KMS-11 (cell line): ENCODE results near the gene KIT.
"Not testable (repeated sequence)": the region's sequence is repeated elsewhere in the genome, so short reads cannot be mapped to it uniquely, and the experiment has no call there.

Experiments used
- H2AFZ ChIP-seq: fragments of 200-600 bp; sonication (generic); 2 replicates; pipeline ENCODE4 v1.6.1; 2016; ENCODE audit warnings: antibody characterized with exemption, mixed run types, low read depth
- H3K27ac ChIP-seq: fragments of 200-600 bp; sonication (generic); 2 replicates; pipeline ENCODE4 v1.6.1; 2016; ENCODE audit warnings: mild to moderate bottlenecking, mixed run types
- H3K27me3 ChIP-seq: fragments of 200-600 bp; sonication (generic); 2 replicates; pipeline ENCODE4 v1.6.1; 2017; ENCODE audit warnings: mild to moderate bottlenecking, low read depth, mixed run types, moderate library complexity; ENCODE audit not compliant: insufficient read depth
- H3K36me3 ChIP-seq: fragments of 200-600 bp; sonication (generic); 2 replicates; pipeline ENCODE4 v1.6.1; 2017; ENCODE audit warnings: mild to moderate bottlenecking, mixed run types; ENCODE audit not compliant: insufficient read depth
- H3K4me1 ChIP-seq: fragments of 200-600 bp; sonication (generic); 2 replicates; pipeline ENCODE4 v1.6.1; 2016; ENCODE audit warnings: mild to moderate bottlenecking, low read depth, mixed run types; ENCODE audit not compliant: poor library complexity, severe bottlenecking
- H3K4me2 ChIP-seq: fragments of 200-600 bp; sonication (generic); 2 replicates; pipeline ENCODE4 v1.7.0; 2016; ENCODE audit warnings: mild to moderate bottlenecking, mixed run types
- H3K4me3 ChIP-seq: fragments of 200-600 bp; sonication (generic); IDR thresholded peaks from 2 replicates; pipeline ENCODE4 v1.6.1; 2017; ENCODE audit warnings: low read depth, low read length, mixed read lengths; ENCODE audit not compliant: insufficient read depth
- H3K79me2 ChIP-seq: fragments of 200-600 bp; sonication (generic); 2 replicates; pipeline ENCODE4 v1.6.1; 2016; ENCODE audit warnings: low read depth, mixed run types; ENCODE audit not compliant: insufficient read depth
- H3K9ac ChIP-seq: fragments of 200-600 bp; sonication (generic); 2 replicates; pipeline ENCODE4 v1.6.1; 2016; ENCODE audit warnings: mild to moderate bottlenecking, mixed run types
- H4K20me1 ChIP-seq: fragments of 200-600 bp; sonication (generic); 2 replicates; pipeline ENCODE4 v1.6.1; 2016; ENCODE audit warnings: mild to moderate bottlenecking, mixed run types; ENCODE audit not compliant: insufficient read depth
- TF ChIP-seq, protein P1 (sequence below): fragments of 200-600 bp; sonication (generic); conservative IDR thresholded peaks from 2 replicates; pipeline ENCODE4 v1.6.1; 2017; ENCODE audit warnings: low read depth, mild to moderate bottlenecking, antibody characterized with exemption, low read length, moderate library complexity, mixed read lengths

Gene KIT

GRCh38 chr4:54637325-54637724, 20.4 kb upstream of the KIT start:
- Histone ChIP-seq H3K9ac (no peak overlapping the region), H3K79me2 (no peaks in the 10 kb centered on the region), H3K4me1 (no peaks in the 10 kb centered on the region), H3K27ac (no peak overlapping the region), H3K36me3 (no peaks in the 10 kb centered on the region), H3K4me2 (no peak overlapping the region), H3K27me3 (no peaks in the 10 kb centered on the region), H2AFZ (no peak overlapping the region), H4K20me1 (no peaks in the 10 kb centered on the region), H3K4me3 (no peak overlapping the region)
- TF ChIP-seq, protein P1, sequence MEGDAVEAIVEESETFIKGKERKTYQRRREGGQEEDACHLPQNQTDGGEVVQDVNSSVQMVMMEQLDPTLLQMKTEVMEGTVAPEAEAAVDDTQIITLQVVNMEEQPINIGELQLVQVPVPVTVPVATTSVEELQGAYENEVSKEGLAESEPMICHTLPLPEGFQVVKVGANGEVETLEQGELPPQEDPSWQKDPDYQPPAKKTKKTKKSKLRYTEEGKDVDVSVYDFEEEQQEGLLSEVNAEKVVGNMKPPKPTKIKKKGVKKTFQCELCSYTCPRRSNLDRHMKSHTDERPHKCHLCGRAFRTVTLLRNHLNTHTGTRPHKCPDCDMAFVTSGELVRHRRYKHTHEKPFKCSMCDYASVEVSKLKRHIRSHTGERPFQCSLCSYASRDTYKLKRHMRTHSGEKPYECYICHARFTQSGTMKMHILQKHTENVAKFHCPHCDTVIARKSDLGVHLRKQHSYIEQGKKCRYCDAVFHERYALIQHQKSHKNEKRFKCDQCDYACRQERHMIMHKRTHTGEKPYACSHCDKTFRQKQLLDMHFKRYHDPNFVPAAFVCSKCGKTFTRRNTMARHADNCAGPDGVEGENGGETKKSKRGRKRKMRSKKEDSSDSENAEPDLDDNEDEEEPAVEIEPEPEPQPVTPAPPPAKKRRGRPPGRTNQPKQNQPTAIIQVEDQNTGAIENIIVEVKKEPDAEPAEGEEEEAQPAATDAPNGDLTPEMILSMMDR: no peak

DNA sequence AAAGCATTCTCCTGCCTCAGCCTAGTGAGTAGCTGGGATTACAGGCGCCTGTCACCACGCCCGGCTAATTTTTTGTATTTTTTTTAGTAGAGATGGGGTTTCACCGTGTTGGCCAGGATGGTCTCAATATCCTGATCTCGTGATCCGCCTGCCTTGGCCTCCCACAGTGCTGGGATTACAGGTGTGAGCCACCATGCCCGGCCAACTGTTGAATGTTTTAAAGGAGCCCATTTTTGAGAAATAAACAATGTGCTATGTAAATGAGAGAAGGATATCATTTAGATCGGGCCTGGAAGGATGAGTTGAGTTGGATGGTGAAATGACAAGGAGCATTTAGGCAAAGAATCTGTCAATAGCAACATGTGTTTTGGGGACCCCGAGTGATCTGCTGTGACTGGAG, 16.7 kb upstream of the KIT start:
- not testable (repeated sequence) for H4K20me1 ChIP-seq, H3K9ac ChIP-seq, H3K36me3 ChIP-seq, H3K27ac ChIP-seq, H2AFZ ChIP-seq, H3K27me3 ChIP-seq, H3K4me3 ChIP-seq, H3K4me2 ChIP-seq, H3K4me1 ChIP-seq, H3K79me2 ChIP-seq

- H3K79me2 ChIP-seq: no peaks in the 10 kb centered on the region
- no peak overlapping the region for H2AFZ ChIP-seq
- no peaks in the 10 kb centered on the region for H3K4me1 ChIP-seq
- H4K20me1 ChIP-seq: no peaks in the 10 kb centered on the region
- H3K36me3 ChIP-seq: no peaks in the 10 kb centered on the region
- no peak overlapping the region for H3K4me3 ChIP-seq
- H3K27ac ChIP-seq: no peak overlapping the region
- no peaks in the 10 kb centered on the region for H3K27me3 ChIP-seq
- TF ChIP-seq, protein P1: no peak
- H3K9ac ChIP-seq: no peak overlapping the region
- no peak overlapping the region for H3K4me2 ChIP-seq
Observed at GRCh38 chr4:54643172-54643571, 14.6 kb upstream of the KIT start.

DNA sequence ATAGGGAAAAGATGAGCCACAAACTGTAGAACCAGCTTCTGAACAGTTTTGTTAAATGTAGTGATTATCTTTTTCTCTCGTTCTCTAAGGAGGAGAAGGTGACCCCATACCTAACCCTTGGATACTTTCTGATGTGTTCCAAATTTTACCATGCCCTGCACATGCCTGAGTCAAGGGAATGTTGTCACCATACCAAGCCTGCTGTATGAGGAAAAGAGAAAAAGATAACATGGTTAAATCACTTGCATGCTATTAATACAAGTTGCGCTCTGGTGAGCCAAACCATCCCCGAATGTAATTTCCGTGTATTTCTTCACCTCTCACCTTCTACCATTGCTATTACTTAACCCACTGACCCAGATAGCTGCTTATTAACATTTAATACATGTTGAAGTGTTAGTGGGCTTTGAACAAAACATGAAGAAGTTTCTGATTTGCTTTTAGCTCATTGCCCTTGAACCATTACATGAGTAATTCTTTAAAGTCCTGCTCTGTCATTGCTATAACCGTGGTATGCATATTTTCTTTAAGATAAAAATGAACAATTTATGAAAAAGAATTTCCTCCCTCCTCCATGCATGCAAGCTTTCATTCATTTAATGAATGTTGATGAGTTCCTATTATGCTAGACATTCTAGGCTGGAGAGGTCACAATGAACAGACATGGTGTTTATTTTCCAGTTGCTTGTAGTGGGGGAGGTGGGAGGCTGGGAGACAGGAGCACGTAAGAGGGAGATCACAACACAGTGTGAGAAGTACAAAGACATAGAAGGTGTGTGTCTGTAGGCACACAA, 13.6 kb upstream of the KIT start:
- Histone ChIP-seq H3K27me3 (no peaks in the 10 kb centered on the region), H3K4me3 (no peak overlapping the region), H2AFZ (no peak overlapping the region), H3K79me2 (no peaks in the 10 kb centered on the region), H3K36me3 (no peaks in the 10 kb centered on the region), H4K20me1 (no peaks in the 10 kb centered on the region), H3K27ac (no peak overlapping the region), H3K9ac (no peak overlapping the region), H3K4me1 (no peaks in the 10 kb centered on the region), H3K4me2 (no peak overlapping the region)
- TF ChIP-seq, protein P1: no peak

DNA sequence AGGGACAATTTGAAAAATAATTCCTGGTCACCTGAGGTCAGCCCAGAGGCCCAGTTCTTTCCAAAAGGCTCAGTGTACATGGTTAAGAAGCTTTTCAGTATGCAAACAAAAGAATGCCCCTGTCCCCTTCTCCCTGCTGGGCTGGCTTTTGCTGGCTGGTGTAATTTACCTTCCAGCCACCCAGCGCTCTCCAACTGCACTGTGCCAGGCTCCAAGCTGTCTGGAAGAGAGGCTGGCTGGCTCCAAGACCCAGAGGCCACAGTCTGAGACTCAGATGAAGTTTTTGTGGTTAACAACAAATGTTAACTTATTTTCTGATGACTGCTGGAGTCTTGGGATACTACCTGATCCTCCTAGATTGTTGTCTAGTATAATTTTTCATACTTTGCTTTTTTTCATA, 11.9 kb upstream of the KIT start:
- TF ChIP-seq, protein P1: no peak
- no peaks in the 10 kb centered on the region for H3K27me3 ChIP-seq
- H3K9ac ChIP-seq: no peak overlapping the region
- H3K4me3 ChIP-seq: no peak overlapping the region
- H2AFZ ChIP-seq: no peak overlapping the region
- no peaks in the 10 kb centered on the region for H3K79me2 ChIP-seq
- H3K27ac ChIP-seq: no peak overlapping the region
- H4K20me1 ChIP-seq: no peaks in the 10 kb centered on the region
- H3K36me3 ChIP-seq: no peaks in the 10 kb centered on the region
- H3K4me2 ChIP-seq: no peak overlapping the region
- no peaks in the 10 kb centered on the region for H3K4me1 ChIP-seq
